ENCODE results near the gene CPS1. TPM values are rescaled to one million over a fixed set of nuclear protein-coding genes. Genes with fewer than 3 reads are reported as not detected.

CPS1 gene
- total and polyA plus RNA-seq, 2 donors (not counting 3 experiments of a cell fraction or from before 2014, with no cell fraction given): 0.18 to 0.53 TPM

DNA sequence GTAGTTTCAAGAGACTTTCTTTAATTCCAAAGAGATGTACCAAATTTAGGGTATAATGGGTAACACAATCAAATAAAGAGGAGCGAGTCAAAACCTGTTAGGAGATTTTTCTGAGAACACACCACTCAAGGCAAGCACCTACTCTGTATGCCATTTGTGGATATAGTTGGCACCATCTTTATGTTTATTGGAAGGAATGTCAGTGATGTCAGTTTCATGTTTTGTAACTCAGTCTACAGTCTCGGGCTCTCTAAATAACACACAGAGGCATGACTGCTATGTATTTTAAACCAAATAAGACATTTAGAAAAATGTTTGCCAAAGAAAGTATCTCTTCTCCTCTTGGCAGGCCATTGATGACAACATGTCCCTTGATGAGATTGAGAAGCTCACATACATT lies 59.7 kb downstream of the CPS1 start:
- CTCF ChIA-PET: interaction anchor here (2.6 kb wide), 1 partner anchor 420 kb away, joined by 12 read pairs; no protein-coding TSS in a partner anchor
- Histone ChIP-seq H3K9me3 (replicated peaks; ENCODE audit: control insufficient read depth, insufficient read depth, low read length) (no peaks in the 10 kb centered on the region), H3K27ac (ENCODE audit: insufficient read depth, low read depth, low read length) (no peak overlapping the region), H3K79me2 (ENCODE audit: control insufficient read depth, insufficient read depth, low read length) (no peaks in the 10 kb centered on the region), H3K9me1 (replicated peaks; ENCODE audit: control insufficient read depth, extremely low read depth, insufficient read depth, low read length) (no peaks in the 10 kb centered on the region), H2AFZ (ENCODE audit: low read depth, low read length) (no peak overlapping the region), H3K27me3 (ENCODE audit: control insufficient read depth in 2 of 2, insufficient read depth in 2 of 2, low read length in 2 of 2) (no peaks in the 10 kb centered on the region), H3K36me3 (ENCODE audit: control insufficient read depth in 2 of 2, extremely low read depth in 1 of 2, insufficient read depth in 2 of 2, low read length in 2 of 2) (no peaks in the 10 kb centered on the region), H3K9ac (replicated peaks; ENCODE audit: extremely low read depth, insufficient read depth, low read length) (no peak overlapping the region), H4K20me1 (replicated peaks; ENCODE audit: control insufficient read depth, extremely low read depth, insufficient read depth, low read length) (no peaks in the 10 kb centered on the region), H3K4me3 (replicated peaks in 1 of 3; ENCODE audit: insufficient read depth in 1 of 3, low read depth in 1 of 3, low read length in 3 of 3) (no peak overlapping the region), H3K4me1 (ENCODE audit: control insufficient read depth, extremely low read depth, insufficient read depth, low read length) (no peaks in the 10 kb centered on the region), H3K4me2 (ENCODE audit: insufficient read depth, low read length) (no peak overlapping the region)
- intact Hi-C loops (cut with micrococcal nuclease) (loop anchor here (2.0 to 5.0 kb wide), 2 partner anchors 476 to 1951 kb away; no protein-coding TSS in a partner anchor), dilution Hi-C loops (cut with MboI; ENCODE audit: extremely low pct_ligation_motif_present, low sequenced_read_pairs) (no loop called here)
- BruUV-seq (replicated peaks): no TSS peak
- DNase-seq (ENCODE audit: low read depth, low spot score): no peak
- TF ChIP-seq EZH2 (IDR thresholded peaks at IDR 0.05; ENCODE audit: borderline replicate concordance, low read depth, low read length, severe bottlenecking) (no peak), JUN (IDR thresholded peaks at IDR 0.05; ENCODE audit: borderline replicate concordance, insufficient read depth, insufficient read length, low read depth) (no peak), POLR2A (IDR thresholded peaks at IDR 0.05; ENCODE audit: low read depth, low read length) (no peak), FOS (IDR thresholded peaks at IDR 0.05; ENCODE audit: borderline replicate concordance, insufficient read depth, low read length) (no peak), GATA2 (IDR thresholded peaks at IDR 0.05; ENCODE audit: insufficient read depth, insufficient read length, low read depth, low read length) (no peak), MYC (IDR thresholded peaks at IDR 0.05; ENCODE audit: low read depth, low read length) (no peak), POLR2AphosphoS5 (IDR thresholded peaks at IDR 0.05; ENCODE audit: insufficient read depth, low read depth, low read length) (no peak)
- TF ChIP-seq, protein P1, sequence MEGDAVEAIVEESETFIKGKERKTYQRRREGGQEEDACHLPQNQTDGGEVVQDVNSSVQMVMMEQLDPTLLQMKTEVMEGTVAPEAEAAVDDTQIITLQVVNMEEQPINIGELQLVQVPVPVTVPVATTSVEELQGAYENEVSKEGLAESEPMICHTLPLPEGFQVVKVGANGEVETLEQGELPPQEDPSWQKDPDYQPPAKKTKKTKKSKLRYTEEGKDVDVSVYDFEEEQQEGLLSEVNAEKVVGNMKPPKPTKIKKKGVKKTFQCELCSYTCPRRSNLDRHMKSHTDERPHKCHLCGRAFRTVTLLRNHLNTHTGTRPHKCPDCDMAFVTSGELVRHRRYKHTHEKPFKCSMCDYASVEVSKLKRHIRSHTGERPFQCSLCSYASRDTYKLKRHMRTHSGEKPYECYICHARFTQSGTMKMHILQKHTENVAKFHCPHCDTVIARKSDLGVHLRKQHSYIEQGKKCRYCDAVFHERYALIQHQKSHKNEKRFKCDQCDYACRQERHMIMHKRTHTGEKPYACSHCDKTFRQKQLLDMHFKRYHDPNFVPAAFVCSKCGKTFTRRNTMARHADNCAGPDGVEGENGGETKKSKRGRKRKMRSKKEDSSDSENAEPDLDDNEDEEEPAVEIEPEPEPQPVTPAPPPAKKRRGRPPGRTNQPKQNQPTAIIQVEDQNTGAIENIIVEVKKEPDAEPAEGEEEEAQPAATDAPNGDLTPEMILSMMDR (IDR thresholded peaks at IDR 0.05; ENCODE audit: extremely low read depth in 1 of 2, insufficient read depth in 1 of 2, low read depth in 1 of 2, low read length in 2 of 2): no peak
- TF ChIP-seq, protein P2, sequence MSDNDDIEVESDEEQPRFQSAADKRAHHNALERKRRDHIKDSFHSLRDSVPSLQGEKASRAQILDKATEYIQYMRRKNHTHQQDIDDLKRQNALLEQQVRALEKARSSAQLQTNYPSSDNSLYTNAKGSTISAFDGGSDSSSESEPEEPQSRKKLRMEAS (IDR thresholded peaks at IDR 0.05; ENCODE audit: insufficient read depth, insufficient read length): no peak
- POLR2A ChIA-PET: no interaction called here
- FAIRE-seq: no peak
